Suppressor macrophage treated with lipopolysaccharide for 1 hour (primary cell): Measurements from ENCODE around the gene ATP6V1D.
"Not testable (repeated sequence)": the region's sequence is repeated elsewhere in the genome, so short reads cannot be mapped to it uniquely, and the experiment has no call there.

Experiments used
- DNase-seq, 3 donors: peaks; one replicate each; pipeline ENCODE4 v3.0.0-alpha.2; 2020 to 2022

Gene ATP6V1D

DNA sequence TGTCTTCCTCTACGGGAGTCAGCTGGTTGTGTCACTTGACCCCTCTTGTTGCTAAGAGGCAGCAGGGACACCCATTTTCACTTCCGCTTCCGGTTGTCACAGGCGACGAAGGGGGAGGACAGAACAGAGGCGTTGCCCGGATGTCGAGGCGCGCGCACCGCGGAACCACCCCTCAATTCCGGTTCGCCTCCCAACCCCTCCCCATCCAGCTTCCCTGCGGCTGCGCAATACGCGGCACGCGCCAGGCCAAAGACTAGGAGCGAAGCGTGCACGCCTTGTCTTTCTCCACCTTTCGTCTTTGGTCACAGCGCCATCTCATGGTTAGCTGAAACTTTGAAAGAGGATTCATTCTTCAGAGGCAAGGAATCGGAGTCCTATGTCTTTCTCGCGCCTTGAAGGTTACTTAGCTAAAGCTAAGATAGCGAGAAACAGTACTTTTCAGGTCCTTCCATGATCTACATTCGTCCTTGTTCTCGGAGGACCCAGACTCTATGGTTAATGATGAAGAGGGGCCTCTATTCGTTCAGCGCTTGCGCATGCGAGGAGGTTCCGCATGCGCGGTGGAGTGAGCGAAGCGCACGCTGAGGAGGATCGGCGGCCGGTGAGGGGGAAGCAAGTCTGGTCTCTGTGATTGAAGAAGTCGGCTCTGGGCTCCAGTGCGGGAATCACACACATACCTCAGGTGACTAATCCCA, at the start of gene ATP6V1D, which contains the start of gene EIF2S1:
ATP6V1D (minus strand) TSS at position 30 of the 695 bp plus-strand sequence. CDS start 106 bp downstream, outside the sequence.
EIF2S1 (plus strand) TSS at position 554 of the 695 bp plus-strand sequence. CDS start 4,440 bp downstream, outside the sequence.
- DNase-seq, result peak; percentile 99 to 100 (median 99)

- not testable (repeated sequence) for DNase-seq
Observed at GRCh38 chr14:67408122-67408801, 48.7 kb upstream of the ATP6V1D start.

DNA sequence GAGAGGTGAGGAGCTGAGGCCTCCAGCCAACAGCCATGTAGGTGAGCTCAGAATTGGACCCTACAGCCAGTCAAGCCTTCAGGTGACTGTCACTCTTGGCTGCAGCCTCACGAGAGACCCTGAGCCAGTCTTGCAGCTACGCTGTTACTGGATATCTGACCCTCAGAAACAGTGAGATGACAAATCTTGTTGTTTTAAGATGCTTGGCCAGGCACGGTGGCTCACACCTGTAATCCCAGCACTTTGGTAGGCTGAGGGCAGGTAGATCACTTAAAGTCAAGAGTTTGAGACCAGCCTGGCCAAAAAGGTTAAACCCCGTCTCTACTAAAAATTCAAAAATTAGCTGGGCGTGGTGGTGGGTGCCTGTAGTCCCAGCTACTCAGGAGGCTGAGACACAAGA, 46.2 kb upstream of the ATP6V1D start:
- no peak for DNase-seq

DNA sequence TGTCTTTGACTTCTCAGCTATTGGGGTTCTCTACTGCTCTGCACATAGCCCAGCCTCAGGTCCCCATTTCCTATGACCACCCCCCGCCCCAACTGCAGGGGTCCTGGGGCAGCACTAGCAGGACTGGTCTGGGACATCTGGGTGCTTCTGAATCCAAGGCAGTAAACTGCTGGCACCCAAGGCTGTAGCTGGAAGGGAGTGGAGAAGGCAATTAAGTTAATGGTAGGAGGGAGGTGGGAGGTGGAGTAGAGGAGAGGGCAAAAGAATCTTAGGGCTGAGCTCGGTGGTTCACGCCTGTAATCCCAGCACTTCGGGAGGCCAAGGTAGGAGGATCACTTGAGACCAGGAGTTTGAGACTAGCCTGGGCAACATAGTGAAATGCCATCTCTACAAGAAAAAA, 40.8 kb upstream of the ATP6V1D start:
- no peak for DNase-seq

- no peak for DNase-seq
Observed at GRCh38 chr14:67397536-67397935, 37.9 kb upstream of the ATP6V1D start.

DNA sequence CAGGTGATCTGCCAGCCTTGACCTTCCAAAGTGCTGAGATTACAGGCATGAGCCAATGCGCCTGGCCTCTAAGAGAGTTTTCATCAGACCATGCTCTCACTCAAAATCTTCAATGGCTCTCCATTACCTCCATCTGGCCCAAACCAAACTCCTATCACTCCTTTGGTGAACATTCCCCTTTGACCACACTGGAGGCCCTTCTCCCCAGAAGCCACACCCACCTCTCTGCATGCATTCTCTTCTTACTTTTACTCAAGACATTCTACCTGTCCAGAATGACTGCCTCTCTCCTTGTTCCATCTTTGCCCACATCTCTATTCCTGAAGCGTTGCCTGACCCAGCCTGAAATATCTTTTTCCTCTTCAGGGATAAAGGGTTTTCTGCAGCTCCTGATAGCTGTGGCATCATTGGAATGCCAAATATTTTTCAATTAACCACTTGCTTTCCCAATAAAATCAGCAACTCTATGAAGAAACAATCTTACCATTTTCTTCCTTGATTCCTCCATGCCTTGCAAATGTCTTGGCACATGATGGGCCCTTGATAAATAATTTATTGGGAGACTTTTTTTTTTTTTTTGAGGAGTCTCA, 36.9 kb upstream of the ATP6V1D start:
- no peak for DNase-seq

- no peak for DNase-seq
Observed at GRCh38 chr14:67395876-67396189, 36.2 kb upstream of the ATP6V1D start.

DNA sequence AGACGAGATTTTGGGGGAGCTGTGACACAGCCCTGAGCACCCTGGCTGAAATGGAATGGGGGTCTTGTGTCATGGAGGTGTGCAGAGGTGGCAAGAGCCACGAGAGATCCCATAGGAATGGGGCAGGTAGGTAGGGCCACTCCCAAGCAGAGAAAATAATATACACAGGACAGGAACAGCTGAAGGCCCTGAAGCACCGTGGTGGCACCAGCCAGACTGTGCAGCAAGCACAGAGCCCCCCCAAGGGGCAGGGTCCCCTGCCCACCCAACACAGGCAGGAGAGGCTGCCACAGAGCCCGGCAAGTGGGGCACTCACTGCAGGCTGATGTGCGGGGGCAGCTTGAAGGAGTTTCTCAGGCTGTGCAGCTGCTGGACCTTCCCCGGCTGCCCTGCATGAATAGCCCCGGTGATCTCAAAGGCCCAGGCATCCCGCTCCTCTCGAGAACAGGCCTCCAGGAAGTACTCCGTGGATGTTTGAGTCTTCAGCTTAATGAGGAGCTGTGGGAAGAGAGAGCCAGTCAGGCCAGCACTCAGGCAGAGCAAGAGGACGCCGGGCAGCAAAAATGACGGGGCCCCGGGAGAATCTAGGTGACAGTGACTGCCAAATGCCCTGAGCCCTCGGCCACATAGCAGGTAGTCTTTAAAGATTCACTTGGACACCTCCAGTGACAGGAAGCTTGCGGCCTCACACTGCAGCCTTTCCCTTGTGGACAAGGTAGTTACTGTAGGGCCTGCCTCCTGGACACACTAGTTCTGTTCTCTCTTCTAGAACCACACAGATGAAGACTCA, 35.7 kb upstream of the ATP6V1D start:
- DNase-seq, result no peak

DNA sequence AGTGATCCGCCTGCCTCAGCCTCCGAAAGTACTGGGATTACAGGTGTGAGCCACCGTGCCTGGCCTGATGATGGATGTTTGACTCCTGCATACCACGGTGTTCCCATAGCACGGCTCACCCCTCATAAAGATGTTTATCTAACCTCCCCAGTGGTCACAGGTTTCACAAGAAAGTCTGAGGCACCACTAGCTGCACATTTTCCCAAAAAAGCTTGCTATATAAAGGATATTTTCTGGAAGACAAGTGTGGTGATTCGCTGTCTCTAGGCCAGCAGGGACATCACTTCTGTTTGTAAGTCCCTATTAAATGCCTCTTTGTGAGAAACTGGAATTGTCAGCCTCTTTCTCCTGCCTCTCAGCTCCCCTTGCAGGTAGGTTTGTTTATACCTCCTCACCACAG, 34.1 kb upstream of the ATP6V1D start:
- DNase-seq, result no peak

GRCh38 chr14:67392800-67393199, 33.2 kb upstream of the ATP6V1D start:
- DNase-seq, result no peak

DNA sequence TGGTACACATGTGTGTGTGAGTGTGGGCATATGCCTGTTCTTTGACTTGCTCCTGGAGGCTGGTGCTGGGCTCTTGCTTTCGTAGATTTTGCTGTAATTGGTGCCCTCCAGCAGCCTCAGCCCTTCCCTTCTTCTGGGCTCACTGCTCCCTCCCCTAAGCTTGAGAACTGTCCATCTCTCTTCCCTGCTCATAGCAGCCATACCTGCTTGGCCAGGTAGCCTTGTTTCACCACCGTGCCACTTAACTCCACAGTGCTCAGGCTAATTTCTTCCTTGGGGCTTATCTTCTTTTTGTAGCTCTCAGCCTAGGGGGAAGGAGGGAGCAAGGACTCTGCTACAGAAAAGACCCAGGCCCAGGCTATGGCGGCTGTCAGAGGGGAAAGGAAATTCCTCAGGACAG, 32.5 kb upstream of the ATP6V1D start:
- no peak for DNase-seq

GRCh38 chr14:67391268-67391667, 31.7 kb upstream of the ATP6V1D start:
- no peak for DNase-seq

DNA sequence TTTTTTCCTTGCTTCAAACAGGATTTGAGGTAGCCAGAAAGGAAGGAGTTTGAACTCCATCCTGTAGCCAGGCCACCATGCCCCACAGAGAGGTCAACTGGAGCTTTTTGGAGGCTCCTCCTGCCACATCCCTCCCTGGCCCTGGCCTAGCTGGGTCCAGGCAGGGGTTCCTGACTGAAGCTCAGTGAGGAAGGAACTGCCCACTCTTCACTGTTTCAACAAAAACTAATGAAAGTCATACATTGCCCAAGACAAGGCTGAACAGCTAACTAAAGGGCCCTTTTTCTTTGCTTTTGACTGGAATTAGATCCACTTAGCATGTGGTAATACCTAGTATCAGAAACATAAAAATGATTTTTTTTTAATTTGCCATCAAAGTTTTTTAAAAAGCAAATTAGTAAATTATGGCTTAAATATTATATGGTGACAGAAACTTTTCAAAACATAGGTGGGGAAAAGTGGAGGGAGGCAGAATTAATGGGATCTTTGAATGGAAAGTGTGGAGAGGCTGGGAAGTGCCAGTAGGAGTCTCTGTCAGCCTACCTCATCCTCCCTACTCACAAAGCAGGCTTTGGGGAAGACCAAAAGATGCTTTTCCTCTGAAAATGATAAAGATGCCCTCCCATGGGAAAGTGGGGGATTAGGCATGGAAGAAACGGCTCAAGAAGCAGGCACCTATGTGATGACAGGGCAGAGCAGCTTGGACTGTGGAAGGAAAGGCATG, 30.4 kb upstream of the ATP6V1D start:
- DNase-seq, result peak; percentile 27 to 54 (median 48)

GRCh38 chr14:67389275-67389674, 29.7 kb upstream of the ATP6V1D start:
- no peak for DNase-seq

DNA sequence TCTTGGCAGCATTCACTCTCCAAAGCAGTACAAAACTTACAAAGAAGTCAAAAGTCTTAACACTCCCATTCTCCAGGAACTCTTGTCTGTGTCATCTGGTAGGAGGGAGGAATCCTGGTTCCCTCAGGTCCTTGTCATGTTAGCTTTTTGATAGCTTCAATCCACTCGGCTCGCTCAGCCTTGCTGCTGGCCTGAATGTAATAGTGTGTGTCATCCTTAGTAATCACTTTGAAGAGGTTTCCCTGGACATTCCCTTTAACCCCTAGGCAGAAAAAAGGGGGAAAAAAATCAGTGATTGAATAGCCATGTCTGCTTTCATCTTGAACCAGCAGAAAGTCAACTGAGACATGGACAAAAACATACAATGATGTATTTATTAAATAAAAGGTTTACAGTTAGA, 27.6 kb upstream of the ATP6V1D start:
- DNase-seq, result no peak

DNA sequence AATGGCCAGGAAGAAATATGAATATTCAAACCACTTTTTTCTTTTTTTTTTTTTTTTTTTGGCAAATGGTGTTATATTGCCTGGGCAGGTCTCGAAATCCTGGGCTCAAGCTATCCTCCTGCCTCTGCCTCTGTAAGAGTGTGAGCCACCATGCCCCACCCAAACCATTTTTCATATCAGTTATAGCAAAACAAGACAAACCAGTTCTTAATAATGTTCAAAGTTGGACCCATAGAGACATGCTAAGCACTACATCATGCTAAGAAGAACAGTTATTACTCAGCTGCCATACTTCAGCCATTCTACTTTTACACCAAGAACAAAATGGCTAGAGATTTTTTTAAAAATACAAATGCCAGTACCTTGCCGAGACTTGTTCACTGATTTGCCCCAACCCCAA, 26.0 kb upstream of the ATP6V1D start:
- no peak for DNase-seq

GRCh38 chr14:67385120-67385519, 25.5 kb upstream of the ATP6V1D start:
- DNase-seq, result no peak

- peak in 1 of 3 donors; percentile 32 for DNase-seq
Observed at GRCh38 chr14:67377916-67378315, 18.3 kb upstream of the ATP6V1D start.

DNA sequence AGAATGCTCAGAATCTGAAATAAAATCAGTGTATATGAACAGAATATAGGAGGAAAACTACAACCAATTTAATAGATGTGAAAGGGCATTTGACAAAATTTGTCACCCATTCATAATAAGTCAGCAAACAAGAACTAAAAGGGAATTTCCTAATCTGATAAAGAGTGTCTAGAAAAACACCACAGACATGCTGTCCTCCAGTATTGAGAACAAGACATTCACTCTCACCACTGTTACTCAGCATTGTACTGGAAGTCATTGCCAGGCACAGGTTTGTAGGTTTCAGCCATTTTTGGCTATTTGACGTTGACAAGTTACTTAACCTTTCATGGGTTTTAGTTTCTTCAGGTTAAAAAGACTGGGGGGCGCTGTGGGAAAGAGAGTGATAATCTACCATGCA, 13.7 kb upstream of the ATP6V1D start:
- peak in 1 of 3 donors; percentile 20 for DNase-seq

DNA sequence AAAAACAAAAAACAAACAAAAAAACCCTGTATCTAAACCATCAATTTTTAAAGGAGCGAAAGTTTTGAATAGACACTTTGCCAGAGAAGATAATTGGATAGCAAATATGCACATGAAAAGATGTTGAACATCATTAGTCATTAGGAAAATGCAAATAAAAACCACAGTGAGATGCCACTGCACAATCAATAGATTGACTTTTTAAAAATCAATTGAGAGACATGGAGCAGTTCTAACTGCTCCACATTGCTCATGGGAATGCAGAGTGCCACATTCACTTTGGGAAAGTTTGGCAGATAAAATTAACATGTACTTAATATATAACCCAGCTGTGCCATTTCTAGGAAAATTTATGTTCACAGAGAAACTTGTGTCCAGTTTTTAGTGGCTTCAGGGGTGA, 13.2 kb upstream of the ATP6V1D start:
- no peak for DNase-seq

GRCh38 chr14:67371247-67372148, 11.9 kb upstream of the ATP6V1D start:
- DNase-seq, result peak; percentile 17 to 55 (median 52)

DNA sequence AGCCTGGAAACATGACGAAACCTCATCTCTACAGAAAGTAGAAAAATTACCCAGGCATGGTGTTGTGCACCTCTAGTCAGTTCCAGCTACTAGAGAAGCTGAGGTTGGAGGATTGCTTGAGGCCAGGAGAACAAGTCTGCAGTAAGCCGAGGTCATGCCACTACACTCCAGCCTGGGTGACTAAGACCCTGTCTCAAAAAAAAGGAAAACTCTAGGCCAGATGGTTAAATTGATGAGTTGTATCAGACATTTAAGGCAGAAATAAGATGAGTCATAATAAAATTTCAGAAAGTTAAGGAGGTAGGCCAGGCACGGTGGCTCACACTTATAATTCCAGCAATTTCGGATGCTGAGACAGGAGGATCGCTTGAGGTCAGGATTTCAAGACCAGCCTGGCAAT, 11.2 kb upstream of the ATP6V1D start:
- DNase-seq, result no peak
